Measurements from ENCODE around the gene SPARC.
A peak's percentile ranks its signal among the peaks of the same experiment; 100 is the strongest.

The SPARC gene

GRCh38 chr5:151677776-151678545 is 8.8 kb downstream of the SPARC start:
- no peak for DNase-seq

- DNase-seq: no peak
Observed at GRCh38 chr5:151676719-151677118, 10.0 kb downstream of the SPARC start.

GRCh38 chr5:151676314-151676712 is 10.4 kb downstream of the SPARC start:
- no peak for DNase-seq

GRCh38 chr5:151675611-151676313 is 11.0 kb downstream of the SPARC start:
- DNase-seq: peak; percentile 16

GRCh38 chr5:151674626-151675610 is 11.8 kb downstream of the SPARC start:
- DNase-seq: no peak

GRCh38 chr5:151673421-151673820 is 13.3 kb downstream of the SPARC start:
- no peak for DNase-seq

- DNase-seq: no peak
Observed at GRCh38 chr5:151672516-151672915, 14.2 kb downstream of the SPARC start.

GRCh38 chr5:151671950-151672349 is 14.8 kb downstream of the SPARC start:
- DNase-seq: no peak

GRCh38 chr5:151670953-151671636 is 15.6 kb downstream of the SPARC start:
- no peak for DNase-seq

GRCh38 chr5:151670083-151670686 is 16.5 kb downstream of the SPARC start:
- DNase-seq: no peak

GRCh38 chr5:151667083-151667482 is 19.6 kb downstream of the SPARC start:
- DNase-seq: no peak

GRCh38 chr5:151665613-151666012 is 21.1 kb downstream of the SPARC start:
- DNase-seq: no peak

- no peak for DNase-seq
Observed at GRCh38 chr5:151664694-151665585, 21.8 kb downstream of the SPARC start.

- no peak for DNase-seq
Observed at GRCh38 chr5:151663617-151664293, 23.0 kb downstream of the SPARC start.

GRCh38 chr5:151662805-151663204 is 23.9 kb downstream of the SPARC start:
- no peak for DNase-seq

GRCh38 chr5:151661968-151662732 is 24.6 kb downstream of the SPARC start:
- DNase-seq: peak; percentile 24

- no peak for DNase-seq
Observed at GRCh38 chr5:151660616-151661495, 25.9 kb downstream of the SPARC start.

- DNase-seq: peak; percentile 84
Observed at GRCh38 chr5:151659001-151659754, 27.5 kb downstream of the SPARC start.
